ENCODE data around the gene ZDHHC12.

GRCh38 chr9:128731093-128731492 is 7.2 kb upstream of the ZDHHC12 start:
- TF ChIP-seq YY1 (IDR thresholded peaks at IDR 0.05) = no peak
- no peak for TF ChIP-seq CTCF (IDR thresholded peaks at IDR 0.05; ENCODE audit: low read depth, low read length, missing input control)
- TF ChIP-seq JUND (IDR thresholded peaks at IDR 0.05) = no peak
- TF ChIP-seq, protein P1, sequence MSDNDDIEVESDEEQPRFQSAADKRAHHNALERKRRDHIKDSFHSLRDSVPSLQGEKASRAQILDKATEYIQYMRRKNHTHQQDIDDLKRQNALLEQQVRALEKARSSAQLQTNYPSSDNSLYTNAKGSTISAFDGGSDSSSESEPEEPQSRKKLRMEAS (IDR thresholded peaks at IDR 0.05) = no peak
- no peak for TF ChIP-seq EGR1 (IDR thresholded peaks at IDR 0.05; ENCODE audit: low read depth in 2 of 2)
- TF ChIP-seq ATF3 (IDR thresholded peaks at IDR 0.05) = no peak
- TF ChIP-seq SP1 (IDR thresholded peaks at IDR 0.05) = no peak
- TF ChIP-seq TAF1 (conservative IDR thresholded peaks at IDR 0.05) = no peak

Data from liver (tissue), 3 donors.